ENCODE results near the gene CHRM3. TPM values are rescaled to one million over a fixed set of nuclear protein-coding genes. Genes with fewer than 3 reads are reported as not detected.
"Not testable (repeated sequence)": the region's sequence is repeated elsewhere in the genome, so short reads cannot be mapped to it uniquely, and the experiment has no call there.

The CHRM3 gene
- total and polyA plus RNA-seq, 8 donors = 1.5 to 6.7 (median 2.4) TPM

DNA sequence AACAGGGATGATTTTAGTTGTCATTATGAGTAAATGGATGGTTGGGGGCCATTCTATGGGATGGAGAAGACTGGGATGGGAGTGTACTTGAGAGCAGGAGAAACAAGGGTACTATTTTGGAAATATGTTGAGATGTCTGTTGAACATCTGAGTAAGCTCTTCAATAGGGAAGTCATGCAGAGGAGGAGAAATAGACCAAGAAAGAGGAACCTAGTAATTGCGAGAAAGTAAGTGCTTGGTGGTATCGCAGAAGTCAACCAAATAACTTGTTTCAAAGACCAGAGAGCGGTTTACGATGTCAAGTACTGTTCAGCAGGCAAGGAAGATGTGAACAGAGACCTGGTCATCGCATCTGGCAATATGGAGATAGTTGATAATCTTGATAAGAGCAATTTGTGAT lies 22.4 kb upstream of the CHRM3 start:
- intact Hi-C loops (cut with DNase I) = no loop called here
- DNase-seq = no peak
- Histone ChIP-seq H3K4me1 (no peaks in the 10 kb centered on the region), H3K27me3 (no peaks in the 10 kb centered on the region), H3K36me3 (no peaks in the 10 kb centered on the region), H3K27ac (no peak overlapping the region), H3K4me3 (no peak overlapping the region), H3K9me3 (no peaks in the 10 kb centered on the region)
- TF ChIP-seq, protein P1, sequence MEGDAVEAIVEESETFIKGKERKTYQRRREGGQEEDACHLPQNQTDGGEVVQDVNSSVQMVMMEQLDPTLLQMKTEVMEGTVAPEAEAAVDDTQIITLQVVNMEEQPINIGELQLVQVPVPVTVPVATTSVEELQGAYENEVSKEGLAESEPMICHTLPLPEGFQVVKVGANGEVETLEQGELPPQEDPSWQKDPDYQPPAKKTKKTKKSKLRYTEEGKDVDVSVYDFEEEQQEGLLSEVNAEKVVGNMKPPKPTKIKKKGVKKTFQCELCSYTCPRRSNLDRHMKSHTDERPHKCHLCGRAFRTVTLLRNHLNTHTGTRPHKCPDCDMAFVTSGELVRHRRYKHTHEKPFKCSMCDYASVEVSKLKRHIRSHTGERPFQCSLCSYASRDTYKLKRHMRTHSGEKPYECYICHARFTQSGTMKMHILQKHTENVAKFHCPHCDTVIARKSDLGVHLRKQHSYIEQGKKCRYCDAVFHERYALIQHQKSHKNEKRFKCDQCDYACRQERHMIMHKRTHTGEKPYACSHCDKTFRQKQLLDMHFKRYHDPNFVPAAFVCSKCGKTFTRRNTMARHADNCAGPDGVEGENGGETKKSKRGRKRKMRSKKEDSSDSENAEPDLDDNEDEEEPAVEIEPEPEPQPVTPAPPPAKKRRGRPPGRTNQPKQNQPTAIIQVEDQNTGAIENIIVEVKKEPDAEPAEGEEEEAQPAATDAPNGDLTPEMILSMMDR (IDR thresholded peaks at IDR 0.05) = no peak
- no peak for ATAC-seq

DNA sequence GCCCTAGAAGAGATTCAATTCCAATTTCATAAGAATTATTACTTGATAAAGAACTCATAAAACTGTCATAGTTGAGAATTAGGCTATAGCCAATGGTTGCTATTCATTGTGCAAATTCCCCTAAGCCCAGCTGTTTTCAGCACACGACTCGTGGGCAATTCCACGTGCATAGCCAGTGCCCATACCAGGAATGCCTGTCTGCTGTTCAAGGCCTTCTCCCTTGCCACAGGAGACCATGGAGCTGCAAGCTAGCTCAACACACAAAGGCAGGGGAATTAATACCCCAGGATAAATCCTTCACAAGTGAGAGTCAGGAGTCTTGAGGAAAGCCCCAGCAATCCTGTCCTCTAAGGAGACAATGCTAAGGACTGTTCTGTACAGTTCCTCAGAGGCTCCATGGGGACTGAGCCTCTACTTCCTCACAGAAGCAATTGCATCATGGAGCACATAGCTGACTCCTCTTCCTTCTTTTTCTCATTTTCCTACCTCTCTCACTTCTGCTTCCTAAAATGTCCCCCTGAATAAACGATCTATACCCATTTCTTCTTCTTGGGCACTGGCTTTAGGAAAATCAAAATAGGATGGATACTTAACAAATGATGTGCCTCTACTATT lies 19.1 kb upstream of the CHRM3 start:
- Histone ChIP-seq H3K9me3 (no peaks in the 10 kb centered on the region), H3K4me1 (no peaks in the 10 kb centered on the region), H3K27ac (no peak overlapping the region), H3K36me3 (no peaks in the 10 kb centered on the region), H3K27me3 (no peaks in the 10 kb centered on the region), H3K4me3 (no peak overlapping the region)
- DNase-seq = no peak
- ATAC-seq = peak; percentile 48
- intact Hi-C loops (cut with DNase I) = no loop called here
- TF ChIP-seq, protein P1 (IDR thresholded peaks at IDR 0.05) = no peak

DNA sequence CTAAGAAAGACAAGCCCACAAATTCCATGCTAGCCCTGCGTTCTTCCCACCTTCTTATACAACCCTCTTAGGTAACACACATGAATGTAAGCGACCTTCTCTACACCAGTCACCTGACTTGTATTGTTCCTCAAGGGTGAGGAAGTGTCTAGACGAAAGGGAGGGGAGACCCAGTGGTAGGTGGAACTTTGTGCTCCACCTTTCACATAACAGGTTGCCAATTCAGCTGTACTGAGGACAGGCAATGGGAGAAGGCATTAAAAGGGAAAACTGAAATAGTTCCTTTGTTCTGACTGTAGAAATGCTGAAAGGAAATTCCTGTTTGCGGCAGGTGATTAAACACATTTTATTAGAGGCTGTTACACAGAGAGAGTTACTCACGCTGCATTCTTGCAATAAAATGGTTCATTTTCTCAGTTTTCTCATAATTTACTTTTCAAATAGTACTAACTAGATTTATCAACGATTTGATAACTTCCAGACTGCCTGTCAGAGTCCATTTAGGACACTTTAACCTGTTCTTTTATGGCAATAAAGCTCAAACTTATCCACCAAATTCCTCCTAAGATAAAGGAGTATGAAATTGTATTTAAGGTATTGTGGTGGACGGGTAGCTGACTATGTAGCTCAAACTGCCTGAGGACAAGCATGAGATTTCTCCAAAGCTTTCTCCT lies 17.8 kb upstream of the CHRM3 start:
- Histone ChIP-seq H3K9me3 (no peaks in the 10 kb centered on the region), H3K27ac (no peak overlapping the region), H3K36me3 (no peaks in the 10 kb centered on the region), H3K27me3 (no peaks in the 10 kb centered on the region), H3K4me3 (no peak overlapping the region), H3K4me1 (no peaks in the 10 kb centered on the region)
- DNase-seq (no peak), ATAC-seq (no peak)
- intact Hi-C loops (cut with DNase I) = no loop called here
- TF ChIP-seq, protein P1 (IDR thresholded peaks at IDR 0.05) = no peak

DNA sequence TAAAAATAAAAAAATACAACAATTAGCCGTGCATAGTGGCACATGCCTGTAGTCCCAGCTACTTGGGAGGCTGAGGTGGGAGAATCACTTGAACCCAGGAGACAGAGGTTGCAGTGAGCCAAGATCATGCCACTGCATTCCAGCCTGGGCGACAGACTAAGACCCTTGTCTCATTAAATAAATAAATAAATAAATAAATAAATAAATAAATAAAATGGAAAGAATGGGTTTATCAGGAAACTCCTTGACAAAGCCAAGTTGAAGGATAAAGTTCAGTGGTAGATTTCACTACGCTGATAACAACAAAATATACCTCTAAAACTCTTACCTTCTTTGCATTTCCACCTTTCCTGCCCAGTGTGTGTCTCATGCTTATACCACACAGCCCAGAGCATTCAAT lies 15.5 kb upstream of the CHRM3 start:
- DNase-seq; H3K4me3 ChIP-seq; H3K36me3 ChIP-seq; H3K9me3 ChIP-seq; intact Hi-C loops (cut with DNase I); H3K27ac ChIP-seq; H3K27me3 ChIP-seq; H3K4me1 ChIP-seq; ATAC-seq: not testable (repeated sequence)

DNA sequence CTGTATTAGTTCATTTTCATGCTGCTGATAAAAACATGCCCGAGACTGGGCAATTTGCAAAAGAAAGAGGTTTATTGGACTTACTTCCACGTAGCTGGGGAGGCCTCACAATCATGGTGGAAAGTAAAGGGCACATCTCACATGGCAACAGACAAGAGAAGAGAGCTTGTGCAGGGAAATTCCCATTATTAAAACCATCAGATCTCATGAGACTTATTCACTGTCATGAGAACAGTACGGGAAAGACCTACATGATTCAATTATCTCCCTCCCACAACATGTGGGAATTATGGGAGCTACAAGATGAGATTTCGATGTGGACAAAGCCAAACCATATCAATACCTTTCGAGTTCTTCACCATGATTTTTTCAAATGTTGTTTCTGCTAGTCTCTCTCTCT lies 3.7 kb upstream of the CHRM3 start:
- Histone ChIP-seq H3K27me3 (peaks cover 29 to 38% of the 10 kb centered on the region in 2 donors), H3K36me3 (no peaks in the 10 kb centered on the region), H3K4me3 (no peak overlapping the region), H3K9me3 (no peaks in the 10 kb centered on the region), H3K4me1 (peaks cover 4 to 18% of the 10 kb centered on the region in 2 donors), H3K27ac (no peak overlapping the region)
- TF ChIP-seq, protein P1 (IDR thresholded peaks at IDR 0.05) = no peak
- DNase-seq (no peak), ATAC-seq (no peak)
- intact Hi-C loops (cut with DNase I) = no loop called here

All from left lung (tissue), 10 donors.